Vagina (tissue), 2 donors: Measurements from ENCODE around the gene KPNA3.

Experiments
- CTCF ChIP-seq, 3 experiments: fragments of 450-650 bp in 2 of 3; fragments of 200-600 bp in 1 of 3; sonication (generic) in 1 of 3; IDR thresholded peaks; one replicate each; pipeline ENCODE4 v1.5.1; 2017 to 2019; ENCODE audit warnings: antibody characterized with exemption in 3 of 3, mild to moderate bottlenecking in 2 of 3, moderate library complexity in 2 of 3
- POLR2A ChIP-seq, 2 donors: fragments of 450-650 bp; IDR thresholded peaks; one replicate each; pipeline ENCODE4 v1.6.1; 2017; ENCODE audit warnings: antibody characterized with exemption in 2 of 2, mild to moderate bottlenecking in 2 of 2, moderate library complexity in 2 of 2
- POLR2AphosphoS5 ChIP-seq, 2 donors: sonication (generic); formaldehyde crosslinking; IDR thresholded peaks; one replicate each; pipeline ENCODE4 v1.9.0; 2017; ENCODE audit warnings: antibody characterized with exemption in 2 of 2, mild to moderate bottlenecking in 2 of 2, low read depth in 1 of 2; ENCODE audit not compliant: insufficient read depth in 1 of 2

DNA sequence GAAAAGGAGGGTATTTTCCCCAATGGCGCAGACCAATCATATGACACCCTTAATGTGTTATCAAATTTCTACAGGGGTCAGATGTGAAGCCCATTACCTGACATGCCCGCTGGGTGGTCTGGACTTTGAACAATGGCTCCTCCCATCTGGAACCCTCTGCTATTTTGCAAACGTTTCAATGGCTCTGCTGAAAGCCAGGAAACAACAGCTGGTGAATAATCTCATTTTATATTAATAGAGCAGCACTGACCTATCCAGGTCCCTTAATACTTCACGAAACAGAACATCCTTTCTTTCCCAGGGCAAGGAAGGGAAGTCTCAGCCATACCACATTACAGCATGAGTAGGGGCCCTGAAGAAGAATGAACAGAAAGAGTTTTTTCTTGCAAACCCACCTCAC is 20.3 kb upstream of the KPNA3 start:
- no peak for TF ChIP-seq CTCF (IDR thresholded peaks at IDR 0.05)
- TF ChIP-seq POLR2A (IDR thresholded peaks at IDR 0.05): no peak
- TF ChIP-seq POLR2AphosphoS5 (IDR thresholded peaks at IDR 0.05; ENCODE audit: insufficient read depth in 1 of 2, low read depth in 1 of 2): no peak
